B cell (primary cell): ENCODE data around the gene EXD2. TPM values are rescaled to one million over a fixed set of nuclear protein-coding genes. Genes with fewer than 3 reads are reported as not detected.

Experiments
- ATAC-seq: fragments of 200-7000 bp; cut with Tn5 transposase; one replicate; pipeline ENCODE4 v1.10.0; 2021; ENCODE audit warnings: low read depth, mild to moderate bottlenecking, moderate number of reproducible peaks, moderate library complexity
- CTCF ChIA-PET: fragments of 350-600 bp; sonication (Branson Sonifier 250); formaldehyde crosslinking; loops from one replicate; lab custom pipeline; 2021; ENCODE audit warnings: antibody characterized with exemption, inconsistent platforms; lab: Charles Lee
- POLR2A ChIA-PET: fragments of 350-600 bp; sonication (Branson Sonifier 250); formaldehyde crosslinking; loops from one replicate; lab custom pipeline; 2021; ENCODE audit warnings: antibody characterized with exemption; lab: Charles Lee
- DNase-seq: peaks from one replicate; pipeline ENCODE4 v3.0.0; 2013
- H2AFZ ChIP-seq: 2 replicates; pipeline ENCODE4 v1.6.1; 2012; ENCODE audit warnings: mild to moderate bottlenecking, low read depth, low read length; ENCODE audit not compliant: insufficient read depth, poor library complexity, severe bottlenecking
- H3K27ac ChIP-seq, 2 donors: 1 replicate in 1 of 2; 2 replicates in 1 of 2; pipeline ENCODE4 v1.5.1; 2012 to 2013; ENCODE audit warnings: low read length in 2 of 2, mild to moderate bottlenecking in 2 of 2, moderate library complexity in 1 of 2
- H3K27me3 ChIP-seq, 4 experiments: fragments of 200-600 bp in 1 of 4; sonication (generic) in 1 of 4; replicated peaks in 1 of 4; 1 replicate in 2 of 4; 2 replicates in 2 of 4; pipeline versions ENCODE4 v1.6.1 to v1.7.0; 2013 to 2016; ENCODE audit warnings: low read length in 3 of 4, mild to moderate bottlenecking in 2 of 4, mixed read lengths in 1 of 4, moderate library complexity in 1 of 4; ENCODE audit not compliant: insufficient read depth in 4 of 4, control insufficient read depth in 3 of 4; ENCODE audit errors: control extremely low read depth in 1 of 4
- H3K36me3 ChIP-seq, 2 experiments: replicated peaks in 1 of 2; 1 replicate in 1 of 2; 2 replicates in 1 of 2; pipeline versions ENCODE4 v1.6.1 to v1.7.1; 2013; ENCODE audit warnings: low read length in 1 of 2; ENCODE audit not compliant: insufficient read depth in 2 of 2, control insufficient read depth in 1 of 2; ENCODE audit errors: control extremely low read depth in 1 of 2, extremely low read depth in 1 of 2
- H3K4me1 ChIP-seq, 2 donors: fragments of 200-600 bp in 1 of 2; sonication (generic) in 1 of 2; 1 replicate in 1 of 2; 2 replicates in 1 of 2; pipeline versions ENCODE4 v1.5.1 to v1.6.1; 2013 to 2017; ENCODE audit warnings: low read length in 2 of 2; ENCODE audit not compliant: control insufficient read depth in 2 of 2, insufficient read depth in 2 of 2
- H3K4me2 ChIP-seq: replicated peaks from 2 replicates; pipeline ENCODE3; 2012; ENCODE audit warnings: mild to moderate bottlenecking, low read depth, low read length; ENCODE audit not compliant: poor library complexity, severe bottlenecking
- H3K4me3 ChIP-seq, 5 experiments: fragments of 200-600 bp in 1 of 5; sonication (generic) in 1 of 5; 1 replicate in 3 of 5; 2 replicates in 2 of 5; pipeline versions ENCODE4 v1.5.1 to v1.7.0; 2011 to 2016; ENCODE audit warnings: low read length in 4 of 5, mild to moderate bottlenecking in 4 of 5, low read depth in 2 of 5, control low read depth in 1 of 5, moderate library complexity in 1 of 5; ENCODE audit not compliant: insufficient read depth in 1 of 5; ENCODE audit errors: control extremely low read depth in 1 of 5, extremely low read depth in 1 of 5
- H3K79me2 ChIP-seq: fragments of 200-600 bp; sonication (generic); one replicate; pipeline ENCODE4 v1.6.0; 2016; ENCODE audit warnings: low read length; ENCODE audit not compliant: control insufficient read depth, insufficient read depth
- H3K9ac ChIP-seq: fragments of 200-600 bp; sonication (generic); 2 replicates; pipeline ENCODE4 v1.6.1; 2017; ENCODE audit warnings: mild to moderate bottlenecking, low read length, moderate library complexity
- H3K9me3 ChIP-seq, 3 donors: one replicate each; pipeline versions ENCODE4 v1.6.1 to v1.7.1; 2013; ENCODE audit warnings: low read length in 2 of 3; ENCODE audit not compliant: control insufficient read depth in 2 of 3, insufficient read depth in 1 of 3; ENCODE audit errors: control extremely low read depth in 1 of 3
- H4K20me1 ChIP-seq: 2 replicates; pipeline ENCODE4 v1.6.0; 2012; ENCODE audit warnings: mild to moderate bottlenecking, low read length; ENCODE audit not compliant: insufficient read depth, control insufficient read depth, poor library complexity, severe bottlenecking
- H3K27ac Mint-ChIP-seq: one replicate; pipeline ENCODE4 v1.8.0; 2021; ENCODE audit warnings: mixed read lengths
- H3K27me3 Mint-ChIP-seq: one replicate; pipeline ENCODE4 v1.8.0; 2021; ENCODE audit warnings: mixed read lengths
- H3K4me1 Mint-ChIP-seq: one replicate; pipeline ENCODE4 v1.8.0; 2021; ENCODE audit warnings: mixed read lengths
- H3K4me3 Mint-ChIP-seq: one replicate; pipeline ENCODE4 v1.8.0; 2021; ENCODE audit warnings: mixed read lengths
- H3K9me3 Mint-ChIP-seq: one replicate; pipeline ENCODE4 v1.8.0; 2022; ENCODE audit warnings: mixed read lengths; ENCODE audit not compliant: insufficient read depth
- EZH2 ChIP-seq: IDR thresholded peaks from 2 replicates; pipeline ENCODE4 v1.6.1; 2012; ENCODE audit warnings: borderline replicate concordance, low read depth, mild to moderate bottlenecking, moderate library complexity, low read length; ENCODE audit not compliant: insufficient read depth, poor library complexity, severe bottlenecking
- WGBS: methylation state at CpG from one replicate; pipeline ENCODE4 v1.1.5; 2013; ENCODE audit warnings: missing lambda C conversion rate; ENCODE audit not compliant: insufficient coverage; 5-methylcytosine and 5-hydroxymethylcytosine counted together
- intact Hi-C: fragments of 100-400 bp; cut with micrococcal nuclease; formaldehyde crosslinking; loops from one replicate; pipeline ENCODE4 v1.10.0; 2022
- polyA plus RNA-seq: library from polyadenylated mRNA; depleted of rRNA; stranded (reverse); fragments of >200 nt; gene quantifications from 2 replicates; pipeline ENCODE4 v1.2.3, GENCODE V29; 2012
- total RNA-seq, 2 donors: library from RNA; stranded (reverse); fragments of 120-200 nt in 1 of 2; gene quantifications; 1 replicate in 1 of 2; 2 replicates in 1 of 2; pipeline versions ENCODE4 v1.2.3 to v1.2.4, GENCODE V29; 2013 to 2022
- TF ChIP-seq, protein P1 (sequence below): fragments of 200-600 bp; IDR thresholded peaks from one replicate; pipeline ENCODE4 v1.8.0; 2022; ENCODE audit warnings: antibody characterized with exemption, mild to moderate bottlenecking

EXD2 gene
- total and polyA plus RNA-seq, 2 donors (not counting 1 experiment from before 2014, with no cell fraction given): 3.6 to 10.0 TPM

DNA sequence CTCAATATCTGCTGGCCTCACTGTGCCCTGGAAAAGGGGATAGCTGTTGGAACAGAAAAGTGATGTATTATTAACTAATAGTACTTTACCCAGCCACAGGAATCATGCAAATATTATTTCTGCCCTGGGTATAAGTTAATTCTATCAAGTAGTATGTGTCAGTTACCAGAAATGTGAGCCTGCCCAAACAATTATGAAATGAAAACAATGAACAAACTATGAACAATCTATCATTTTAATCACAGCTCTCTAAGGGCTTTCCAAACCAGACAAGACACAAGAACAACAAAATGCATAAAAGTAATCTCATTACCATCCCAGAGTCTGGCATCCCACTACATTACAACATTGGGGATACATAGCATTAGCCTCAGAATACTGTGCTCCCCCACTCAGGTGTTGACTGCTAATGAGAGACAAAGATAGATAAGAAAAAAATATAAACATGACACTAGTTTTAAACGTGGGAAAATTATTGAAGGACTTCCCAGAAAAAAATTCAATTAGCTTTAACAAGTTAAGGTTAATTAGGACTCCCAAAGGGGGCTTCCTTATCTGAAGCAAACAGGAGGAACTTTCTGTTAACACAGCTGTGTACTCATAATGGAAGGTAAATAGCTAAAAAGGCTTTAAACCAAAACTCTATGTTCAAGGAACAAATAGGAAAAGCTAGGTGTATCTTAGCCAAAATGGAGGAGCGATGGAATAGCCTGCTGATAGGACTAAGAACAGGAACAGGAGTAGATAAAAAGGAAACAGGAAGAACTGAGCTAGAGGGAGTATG lies 41.6 kb upstream of the EXD2 start:
- Histone ChIP-seq H3K27ac (no peak overlapping the region), H3K79me2 (peaks cover 71% of the 10 kb centered on the region), H3K4me2 (no peak overlapping the region), H2AFZ (no peak overlapping the region), H3K9me3 (no peaks in the 10 kb centered on the region), H3K9ac (no peak overlapping the region), H3K4me1 (peaks cover 9 to 21% of the 10 kb centered on the region in 2 donors), H4K20me1 (peaks cover 60% of the 10 kb centered on the region), H3K36me3 (peaks cover 3 to 10% of the 10 kb centered on the region in 2 experiments), H3K27me3 (no peaks in the 10 kb centered on the region), H3K4me3 (no peak overlapping the region)
- ATAC-seq: no peak
- H3K4me3 Mint-ChIP-seq: peak overlapping the region; percentile 55
- ChIA-PET POLR2A (interaction anchor here (0.6 kb wide), 1 partner anchor 461 kb away, joined by 3 read pairs; the partner anchor contains the start of gene SUSD6), CTCF (interaction anchor here (1.1 to 1.9 kb wide), 6 partner anchors 9 to 38 kb away, joined by 3 to 8 read pairs (median 3); no protein-coding TSS in a partner anchor)
- WGBS: 100% methylated on average over 1 of the region's 2 CpGs
- no peak for TF ChIP-seq EZH2
- intact Hi-C loops: loop anchor here (2.0 to 5.0 kb wide), 2 partner anchors 21 to 1787 kb away; partner anchors contain the start of gene EIF2S1
- no peaks in the 10 kb centered on the region for H3K9me3 Mint-ChIP-seq
- peak overlapping the region; percentile 63 for H3K27ac Mint-ChIP-seq
- no peak for DNase-seq
- no peaks in the 10 kb centered on the region for H3K27me3 Mint-ChIP-seq
- H3K4me1 Mint-ChIP-seq: peaks cover 39% of the 10 kb centered on the region

DNA sequence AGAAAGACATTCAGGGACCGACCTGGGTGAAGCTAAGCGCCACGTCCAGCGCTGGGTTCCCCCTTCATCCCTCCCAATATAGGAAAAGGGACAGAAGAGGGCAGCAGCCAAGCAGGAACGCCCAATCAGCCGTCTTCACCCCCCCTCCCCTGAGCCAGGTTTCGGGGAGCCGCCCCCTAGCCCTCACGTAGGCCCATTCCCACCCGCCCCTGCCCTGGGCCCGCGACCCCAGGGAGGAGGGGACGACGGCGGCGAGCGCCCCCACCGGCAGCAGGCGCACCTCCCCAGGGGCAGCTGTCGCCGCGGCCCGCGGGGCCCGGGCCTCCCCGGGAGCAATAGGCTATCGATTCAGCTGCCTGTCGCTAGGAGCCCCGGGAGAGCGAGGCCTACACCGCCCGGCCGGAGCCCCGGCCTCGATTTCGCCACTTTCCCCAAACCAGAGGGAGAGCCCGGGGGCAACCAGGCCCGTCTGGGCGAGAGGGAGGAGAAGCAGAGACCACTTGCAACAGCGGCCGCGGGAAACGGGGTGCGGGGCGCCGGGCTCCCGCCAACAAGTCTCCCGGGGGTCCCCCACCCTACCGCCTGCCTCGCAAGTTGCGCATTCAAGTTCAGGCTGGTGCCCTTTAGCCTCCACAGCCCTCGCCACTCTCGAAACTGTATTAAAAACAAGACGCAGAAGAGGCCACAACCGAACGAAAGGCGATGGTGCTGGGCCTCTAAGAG lies 39.7 kb upstream of the EXD2 start:
- peak overlapping the region; percentile 95 for H3K27ac Mint-ChIP-seq

More for the DNA sequence above, 39.7 kb upstream of the EXD2 start:
- Mint-ChIP-seq H3K9me3 (no peaks in the 10 kb centered on the region), H3K4me1 (peaks cover 38% of the 10 kb centered on the region), H3K27me3 (no peaks in the 10 kb centered on the region), H3K4me3 (peak overlapping the region; percentile 89)
- H3K27ac ChIP-seq: peak overlapping the region; percentile 80 to 88
- ChIA-PET POLR2A (interaction anchor here (0.5 to 0.7 kb wide), 4 partner anchors 11 to 228 kb away, joined by 3 to 6 read pairs (median 4); no protein-coding TSS in a partner anchor), CTCF (interaction anchor here (0.9 to 2.4 kb wide), 8 partner anchors 11 to 1209 kb away, joined by 3 to 15 read pairs (median 3); no protein-coding TSS in a partner anchor)
- H3K9ac ChIP-seq: peak overlapping the region; percentile 92
- H4K20me1 ChIP-seq: peaks cover 46% of the 10 kb centered on the region
- ATAC-seq (peak; percentile 44), DNase-seq (peak; percentile 87)
- H3K4me1 ChIP-seq: peaks cover 9 to 21% of the 10 kb centered on the region in 2 donors
- peak overlapping the region; percentile 67 to 94 (median 92) for H3K4me3 ChIP-seq
- H3K4me2 ChIP-seq: peak overlapping the region; percentile 98
- H3K9me3 ChIP-seq: no peaks in the 10 kb centered on the region
- peaks cover 55% of the 10 kb centered on the region for H3K79me2 ChIP-seq
- H3K27me3 ChIP-seq: no peaks in the 10 kb centered on the region
- 1% methylated on average over 56 of the region's 57 CpGs for WGBS
- peak overlapping the region; percentile 91 for H2AFZ ChIP-seq
- intact Hi-C loops: loop anchor here (2.0 to 5.0 kb wide), 3 partner anchors 23 to 1789 kb away; partner anchors contain the start of genes EIF2S1 and ZFYVE26
- H3K36me3 ChIP-seq: peaks cover 3 to 10% of the 10 kb centered on the region in 2 experiments
- TF ChIP-seq, protein P1, sequence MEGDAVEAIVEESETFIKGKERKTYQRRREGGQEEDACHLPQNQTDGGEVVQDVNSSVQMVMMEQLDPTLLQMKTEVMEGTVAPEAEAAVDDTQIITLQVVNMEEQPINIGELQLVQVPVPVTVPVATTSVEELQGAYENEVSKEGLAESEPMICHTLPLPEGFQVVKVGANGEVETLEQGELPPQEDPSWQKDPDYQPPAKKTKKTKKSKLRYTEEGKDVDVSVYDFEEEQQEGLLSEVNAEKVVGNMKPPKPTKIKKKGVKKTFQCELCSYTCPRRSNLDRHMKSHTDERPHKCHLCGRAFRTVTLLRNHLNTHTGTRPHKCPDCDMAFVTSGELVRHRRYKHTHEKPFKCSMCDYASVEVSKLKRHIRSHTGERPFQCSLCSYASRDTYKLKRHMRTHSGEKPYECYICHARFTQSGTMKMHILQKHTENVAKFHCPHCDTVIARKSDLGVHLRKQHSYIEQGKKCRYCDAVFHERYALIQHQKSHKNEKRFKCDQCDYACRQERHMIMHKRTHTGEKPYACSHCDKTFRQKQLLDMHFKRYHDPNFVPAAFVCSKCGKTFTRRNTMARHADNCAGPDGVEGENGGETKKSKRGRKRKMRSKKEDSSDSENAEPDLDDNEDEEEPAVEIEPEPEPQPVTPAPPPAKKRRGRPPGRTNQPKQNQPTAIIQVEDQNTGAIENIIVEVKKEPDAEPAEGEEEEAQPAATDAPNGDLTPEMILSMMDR: peak; percentile 71
- TF ChIP-seq EZH2: no peak
